GM12892 (cell line): Measurements from ENCODE around the gene APOA4.
"Not testable (repeated sequence)": the region's sequence is repeated elsewhere in the genome, so short reads cannot be mapped to it uniquely, and the experiment has no call there.

ENCODE experiments used
- DNase-seq: peaks from one replicate; pipeline ENCODE4 v3.0.0; 2011; ENCODE audit not compliant: insufficient read length
- FAIRE-seq: peaks from 2 replicates; lab custom pipeline; 2011; peaks lifted over from hg19 to GRCh38; lab: Jason Lieb, UNC
- POLR2A ChIP-seq: IDR thresholded peaks from 2 replicates; pipeline ENCODE4 v1.6.1; 2011; ENCODE audit warnings: low read depth, low read length, control low read depth
- POLR2AphosphoS5 ChIP-seq: IDR thresholded peaks from 2 replicates; pipeline ENCODE4 v1.6.1; 2011; ENCODE audit warnings: low read depth, low read length, control low read depth
- TAF1 ChIP-seq: IDR thresholded peaks from 2 replicates; pipeline ENCODE4 v1.6.1; 2011; ENCODE audit warnings: low read depth, mild to moderate bottlenecking, control low read depth, low read length, borderline replicate concordance

APOA4 gene

DNA sequence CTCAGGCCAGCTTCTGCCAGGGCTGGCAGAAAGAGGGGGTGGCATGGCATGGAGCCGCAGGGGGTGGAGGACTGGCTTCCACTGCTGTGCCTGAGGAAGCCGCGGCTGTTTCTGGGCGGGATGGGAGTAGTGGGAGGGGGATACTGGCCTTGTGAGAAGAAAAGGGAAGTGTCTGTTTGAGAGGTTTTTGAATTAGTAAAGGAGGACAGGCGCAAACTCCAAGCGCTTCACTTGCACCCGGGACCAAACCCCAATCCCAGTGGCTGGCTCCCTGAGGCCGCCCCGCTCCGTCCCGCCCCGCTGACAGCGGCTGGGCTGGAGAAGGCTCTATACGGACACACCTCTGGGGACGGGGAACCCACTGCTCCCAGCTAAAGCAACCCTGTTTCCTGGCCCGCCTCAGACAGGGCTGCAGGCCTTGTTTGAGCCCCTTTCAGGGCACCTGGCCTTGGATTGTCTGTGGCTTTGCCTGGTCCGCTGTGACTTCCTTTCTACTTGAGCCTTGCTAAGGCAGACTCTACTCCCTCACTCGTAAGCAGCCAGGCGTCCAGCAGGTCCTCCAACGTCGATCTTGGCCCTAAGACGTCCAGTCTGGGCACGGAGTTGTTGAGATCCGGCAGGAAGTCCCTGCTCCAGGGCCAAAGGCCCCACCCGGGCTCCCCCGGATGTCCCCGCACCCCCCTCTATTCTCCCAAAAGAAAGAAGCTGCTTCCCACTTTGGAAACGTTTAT, 12.1 kb upstream of the APOA4 start:
- FAIRE-seq (no peak), DNase-seq (no peak)
- TF ChIP-seq TAF1 (no peak), POLR2AphosphoS5 (no peak), POLR2A (no peak)

DNA sequence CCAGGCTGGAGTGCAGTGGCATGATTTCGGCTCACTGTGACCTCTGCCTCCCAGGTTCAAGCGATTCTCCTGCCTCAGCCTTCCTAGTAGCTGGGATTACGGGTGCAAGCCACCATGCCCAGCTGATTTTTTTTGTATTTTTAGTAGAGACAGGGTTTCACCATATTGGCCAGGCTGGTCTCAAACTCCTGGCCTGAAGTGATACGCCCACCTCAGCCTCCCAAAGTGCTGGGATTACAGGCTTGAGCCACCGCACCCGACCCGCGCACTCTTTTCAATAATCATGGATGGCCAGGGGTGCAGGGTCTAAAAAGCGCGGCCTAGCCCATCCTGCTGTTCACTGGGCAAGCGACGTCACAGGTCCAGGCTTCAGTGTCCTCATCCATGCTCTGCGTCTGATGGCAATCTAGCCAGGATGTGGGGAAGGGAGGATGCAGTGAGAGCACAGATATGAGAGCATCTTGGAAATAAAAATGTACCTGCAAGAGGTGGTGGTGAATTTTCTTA, 11.5 kb upstream of the APOA4 start:
- FAIRE-seq, DNase-seq: not testable (repeated sequence)

DNA sequence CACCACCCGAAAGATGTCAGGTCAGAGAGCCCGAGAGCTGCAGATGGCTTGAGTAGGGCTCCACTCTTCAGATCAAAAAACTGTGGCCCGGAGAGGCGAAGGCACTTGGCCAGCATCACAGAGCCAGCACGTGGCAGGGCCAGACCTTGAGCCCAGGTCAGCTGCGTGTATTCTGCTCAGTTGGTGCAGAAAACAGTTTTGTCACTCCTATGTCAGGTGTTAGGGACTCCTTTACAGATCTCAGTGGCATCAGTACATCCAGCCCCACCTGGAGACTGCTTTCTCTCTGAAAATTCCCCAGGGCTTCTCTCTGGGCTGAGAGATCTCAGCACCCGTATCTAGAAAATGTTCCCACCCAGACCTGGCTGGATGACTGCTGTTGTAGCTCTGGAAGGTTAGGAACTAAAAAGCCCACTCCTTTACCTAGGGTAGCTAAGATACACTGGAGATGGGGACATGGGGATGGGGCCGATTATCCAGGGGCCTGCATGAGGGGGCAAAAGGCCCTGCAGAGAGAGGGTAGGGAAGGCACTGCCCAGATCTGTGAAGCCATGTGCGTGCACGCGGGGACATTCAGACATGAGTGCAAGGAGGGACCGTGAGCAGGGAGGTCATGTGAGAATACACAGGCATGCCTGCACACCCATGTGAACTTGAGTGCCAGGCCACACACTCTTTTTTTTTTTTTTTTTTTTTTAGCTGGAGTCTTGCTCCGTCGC, 10.9 kb upstream of the APOA4 start:
- FAIRE-seq = no peak
- no peak for TF ChIP-seq TAF1
- TF ChIP-seq POLR2A = no peak
- TF ChIP-seq POLR2AphosphoS5 = no peak
- no peak for DNase-seq

DNA sequence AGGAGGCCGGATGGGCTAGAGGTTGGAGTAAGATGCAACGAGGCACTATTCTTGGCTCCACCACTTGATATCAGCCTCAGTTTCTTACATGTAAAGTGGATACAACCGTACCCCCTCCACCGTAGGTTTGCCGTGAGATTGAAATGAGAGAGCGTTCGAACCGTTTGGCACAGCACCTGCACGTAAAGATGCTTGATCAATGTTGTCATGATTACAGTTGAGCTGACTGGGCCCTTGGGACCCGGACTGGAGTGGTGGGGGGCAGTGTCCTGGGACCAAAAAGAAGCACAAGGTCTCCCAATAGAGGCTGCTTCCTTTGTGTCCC, 10.3 kb upstream of the APOA4 start:
- no peak for FAIRE-seq
- TF ChIP-seq TAF1 = no peak
- TF ChIP-seq POLR2AphosphoS5 = no peak
- no peak for TF ChIP-seq POLR2A
- no peak for DNase-seq

DNA sequence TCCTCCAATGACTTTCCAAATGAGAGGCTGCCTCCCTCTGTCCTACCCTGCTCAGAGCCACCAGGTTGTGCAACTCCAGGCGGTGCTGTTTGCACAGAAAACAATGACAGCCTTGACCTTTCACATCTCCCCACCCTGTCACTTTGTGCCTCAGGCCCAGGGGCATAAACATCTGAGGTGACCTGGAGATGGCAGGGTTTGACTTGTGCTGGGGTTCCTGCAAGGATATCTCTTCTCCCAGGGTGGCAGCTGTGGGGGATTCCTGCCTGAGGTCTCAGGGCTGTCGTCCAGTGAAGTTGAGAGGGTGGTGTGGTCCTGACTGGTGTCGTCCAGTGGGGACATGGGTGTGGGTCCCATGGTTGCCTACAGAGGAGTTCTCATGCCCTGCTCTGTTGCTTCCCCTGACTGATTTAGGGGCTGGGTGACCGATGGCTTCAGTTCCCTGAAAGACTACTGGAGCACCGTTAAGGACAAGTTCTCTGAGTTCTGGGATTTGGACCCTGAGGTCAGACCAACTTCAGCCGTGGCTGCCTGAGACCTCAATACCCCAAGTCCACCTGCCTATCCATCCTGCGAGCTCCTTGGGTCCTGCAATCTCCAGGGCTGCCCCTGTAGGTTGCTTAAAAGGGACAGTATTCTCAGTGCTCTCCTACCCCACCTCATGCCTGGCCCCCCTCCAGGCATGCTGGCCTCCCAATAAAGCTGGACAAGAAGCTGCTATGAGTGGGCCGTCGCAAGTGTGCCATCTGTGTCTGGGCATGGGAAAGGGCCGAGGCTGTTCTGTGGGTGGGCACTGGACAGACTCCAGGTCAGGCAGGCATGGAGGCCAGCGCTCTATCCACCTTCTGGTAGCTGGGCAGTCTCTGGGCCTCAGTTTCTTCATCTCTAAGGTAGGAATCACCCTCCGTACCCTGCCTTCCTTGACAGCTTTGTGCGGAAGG, 9.5 kb upstream of the APOA4 start:
- DNase-seq (no peak), FAIRE-seq (peak; percentile 46)
- TF ChIP-seq TAF1 (no peak), POLR2A (no peak), POLR2AphosphoS5 (no peak)

DNA sequence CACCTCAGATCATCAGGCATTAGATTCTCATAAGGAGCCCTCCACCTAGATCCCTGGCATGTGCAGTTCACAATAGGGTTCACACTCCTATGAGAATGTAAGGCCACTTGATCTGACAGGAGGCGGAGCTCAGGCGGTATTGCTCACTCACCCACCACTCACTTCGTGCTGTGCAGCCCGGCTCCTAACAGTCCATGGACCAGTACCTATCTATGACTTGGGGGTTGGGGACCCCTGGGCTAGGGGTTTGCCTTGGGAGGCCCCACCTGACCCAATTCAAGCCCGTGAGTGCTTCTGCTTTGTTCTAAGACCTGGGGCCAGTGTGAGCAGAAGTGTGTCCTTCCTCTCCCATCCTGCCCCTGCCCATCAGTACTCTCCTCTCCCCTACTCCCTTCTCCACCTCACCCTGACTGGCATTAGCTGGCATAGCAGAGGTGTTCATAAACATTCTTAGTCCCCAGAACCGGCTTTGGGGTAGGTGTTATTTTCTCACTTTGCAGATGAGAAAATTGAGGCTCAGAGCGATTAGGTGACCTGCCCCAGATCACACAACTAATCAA, 8.8 kb upstream of the APOA4 start:
- FAIRE-seq = no peak
- TF ChIP-seq TAF1 (no peak), POLR2A (no peak), POLR2AphosphoS5 (no peak)
- DNase-seq = no peak

DNA sequence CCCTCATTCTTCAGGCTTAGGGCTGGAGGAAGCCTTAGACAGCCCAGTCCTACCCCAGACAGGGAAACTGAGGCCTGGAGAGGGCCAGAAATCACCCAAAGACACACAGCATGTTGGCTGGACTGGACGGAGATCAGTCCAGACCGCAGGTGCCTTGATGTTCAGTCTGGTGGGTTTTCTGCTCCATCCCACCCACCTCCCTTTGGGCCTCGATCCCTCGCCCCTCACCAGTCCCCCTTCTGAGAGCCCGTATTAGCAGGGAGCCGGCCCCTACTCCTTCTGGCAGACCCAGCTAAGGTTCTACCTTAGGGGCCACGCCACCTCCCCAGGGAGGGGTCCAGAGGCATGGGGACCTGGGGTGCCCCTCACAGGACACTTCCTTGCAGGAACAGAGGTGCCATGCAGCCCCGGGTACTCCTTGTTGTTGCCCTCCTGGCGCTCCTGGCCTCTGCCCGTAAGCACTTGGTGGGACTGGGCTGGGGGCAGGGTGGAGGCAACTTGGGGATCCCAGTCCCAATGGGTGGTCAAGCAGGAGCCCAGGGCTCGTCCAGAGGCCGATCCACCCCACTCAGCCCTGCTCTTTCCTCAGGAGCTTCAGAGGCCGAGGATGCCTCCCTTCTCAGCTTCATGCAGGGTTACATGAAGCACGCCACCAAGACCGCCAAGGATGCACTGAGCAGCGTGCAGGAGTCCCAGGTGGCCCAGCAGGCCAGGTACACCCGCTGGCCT, 7.2 kb upstream of the APOA4 start:
- no peak for FAIRE-seq
- no peak for TF ChIP-seq POLR2AphosphoS5
- no peak for TF ChIP-seq POLR2A
- TF ChIP-seq TAF1 = no peak

DNA sequence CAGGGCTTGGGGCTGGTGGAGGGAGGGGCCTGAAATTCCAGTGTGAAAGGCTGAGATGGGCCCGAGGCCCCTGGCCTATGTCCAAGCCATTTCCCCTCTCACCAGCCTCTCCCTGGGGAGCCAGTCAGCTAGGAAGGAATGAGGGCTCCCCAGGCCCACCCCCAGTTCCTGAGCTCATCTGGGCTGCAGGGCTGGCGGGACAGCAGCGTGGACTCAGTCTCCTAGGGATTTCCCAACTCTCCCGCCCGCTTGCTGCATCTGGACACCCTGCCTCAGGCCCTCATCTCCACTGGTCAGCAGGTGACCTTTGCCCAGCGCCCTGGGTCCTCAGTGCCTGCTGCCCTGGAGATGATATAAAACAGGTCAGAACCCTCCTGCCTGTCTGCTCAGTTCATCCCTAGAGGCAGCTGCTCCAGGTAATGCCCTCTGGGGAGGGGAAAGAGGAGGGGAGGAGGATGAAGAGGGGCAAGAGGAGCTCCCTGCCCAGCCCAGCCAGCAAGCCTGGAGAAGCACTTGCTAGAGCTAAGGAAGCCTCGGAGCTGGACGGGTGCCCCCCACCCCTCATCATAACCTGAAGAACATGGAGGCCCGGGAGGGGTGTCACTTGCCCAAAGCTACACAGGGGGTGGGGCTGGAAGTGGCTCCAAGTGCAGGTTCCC, 6.5 kb upstream of the APOA4 start, which contains the start of gene APOC3:
Gene APOC3 (plus strand): TSS at position 383 of the 659 bp plus-strand sequence. CDS start 676 bp downstream, outside the sequence.
- DNase-seq (no peak), FAIRE-seq (no peak)
- TF ChIP-seq POLR2AphosphoS5 (no peak), TAF1 (no peak), POLR2A (no peak)

More for the DNA sequence above, 7.2 kb upstream of the APOA4 start:
- no peak for DNase-seq

DNA sequence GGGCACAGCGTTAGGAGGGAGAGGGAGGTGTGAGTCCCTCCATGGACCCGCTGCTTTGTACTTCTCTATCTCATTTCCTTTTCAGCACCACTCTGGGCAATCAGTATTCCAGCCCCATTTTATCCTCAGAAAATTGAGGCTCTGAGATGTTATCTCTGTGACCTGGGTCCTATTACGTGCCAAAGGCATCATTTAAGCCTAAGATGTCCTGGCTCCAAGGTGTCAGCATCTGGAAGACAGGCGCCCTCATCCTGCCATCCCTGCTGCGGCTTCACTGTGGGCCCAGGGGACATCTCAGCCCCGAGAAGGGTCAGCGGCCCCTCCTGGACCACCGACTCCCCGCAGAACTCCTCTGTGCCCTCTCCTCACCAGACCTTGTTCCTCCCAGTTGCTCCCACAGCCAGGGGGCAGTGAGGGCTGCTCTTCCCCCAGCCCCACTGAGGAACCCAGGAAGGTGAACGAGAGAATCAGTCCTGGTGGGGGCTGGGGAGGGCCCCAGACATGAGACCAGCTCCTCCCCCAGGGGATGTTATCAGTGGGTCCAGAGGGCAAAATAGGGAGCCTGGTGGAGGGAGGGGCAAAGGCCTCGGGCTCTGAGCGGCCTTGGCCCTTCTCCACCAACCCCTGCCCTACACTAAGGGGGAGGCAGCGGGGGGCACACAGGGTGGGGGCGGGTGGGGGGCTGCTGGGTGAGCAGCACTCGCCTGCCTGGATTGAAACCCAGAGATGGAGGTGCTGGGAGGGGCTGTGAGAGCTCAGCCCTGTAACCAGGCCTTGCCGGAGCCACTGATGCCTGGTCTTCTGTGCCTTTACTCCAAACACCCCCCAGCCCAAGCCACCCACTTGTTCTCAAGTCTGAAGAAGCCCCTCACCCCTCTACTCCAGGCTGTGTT, 5.8 kb upstream of the APOA4 start:
- DNase-seq = no peak
- no peak for TF ChIP-seq POLR2A
- TF ChIP-seq TAF1 = no peak
- TF ChIP-seq POLR2AphosphoS5 = no peak
- FAIRE-seq = no peak
